GM10248 (cell line): ENCODE data around the gene RAD50.

Experiments used
- CTCF ChIA-PET: fragments of 300-600 bp; sonication (Branson Sonifier 250); formaldehyde crosslinking; extraction: SDS; loops from one replicate; lab custom pipeline; 2021; ENCODE audit warnings: antibody characterized with exemption; lab: Yijun Ruan, JAX
- POLR2A ChIA-PET: fragments of 350-650 bp; sonication (Branson Sonifier 250); formaldehyde crosslinking; extraction: SDS; loops from one replicate; lab custom pipeline; 2020; ENCODE audit warnings: antibody characterized with exemption; lab: Yijun Ruan, JAX
- DNase-seq: peaks from one replicate; pipeline ENCODE4 v3.0.0; 2012; ENCODE audit errors: extremely low spot score
- TF ChIP-seq, protein P1 (sequence below): IDR thresholded peaks from 2 replicates; pipeline ENCODE4 v1.5.1; 2012; ENCODE audit warnings: mild to moderate bottlenecking, low read depth; ENCODE audit errors: extremely low read depth, missing control alignments, control extremely low read depth

Gene RAD50

DNA sequence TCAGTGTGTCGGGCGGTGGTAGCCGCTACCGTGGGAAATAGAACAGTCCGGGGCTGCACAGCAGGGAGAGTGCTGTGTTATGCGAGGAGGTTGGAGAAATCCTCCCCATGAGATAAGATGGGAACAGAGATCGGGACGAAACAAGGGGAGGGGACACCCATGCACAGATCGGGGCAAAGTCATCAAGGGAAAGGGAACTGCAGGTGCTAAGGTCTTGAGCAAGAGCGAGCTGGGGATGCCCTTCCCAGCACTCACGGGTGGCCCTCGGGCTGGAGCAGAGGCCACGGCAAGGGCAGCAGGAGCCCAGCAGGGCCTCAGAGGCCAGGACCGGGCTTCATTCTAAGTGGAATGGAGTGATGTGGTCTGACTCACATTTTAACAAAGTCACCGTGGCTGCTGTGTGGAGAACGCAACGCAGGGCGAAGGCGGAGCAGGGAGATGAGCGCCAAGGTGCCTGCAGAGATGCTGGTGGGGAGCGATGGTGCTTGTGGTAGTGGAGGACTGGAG, 108.8 kb downstream of the RAD50 start:
- TF ChIP-seq, protein P1, sequence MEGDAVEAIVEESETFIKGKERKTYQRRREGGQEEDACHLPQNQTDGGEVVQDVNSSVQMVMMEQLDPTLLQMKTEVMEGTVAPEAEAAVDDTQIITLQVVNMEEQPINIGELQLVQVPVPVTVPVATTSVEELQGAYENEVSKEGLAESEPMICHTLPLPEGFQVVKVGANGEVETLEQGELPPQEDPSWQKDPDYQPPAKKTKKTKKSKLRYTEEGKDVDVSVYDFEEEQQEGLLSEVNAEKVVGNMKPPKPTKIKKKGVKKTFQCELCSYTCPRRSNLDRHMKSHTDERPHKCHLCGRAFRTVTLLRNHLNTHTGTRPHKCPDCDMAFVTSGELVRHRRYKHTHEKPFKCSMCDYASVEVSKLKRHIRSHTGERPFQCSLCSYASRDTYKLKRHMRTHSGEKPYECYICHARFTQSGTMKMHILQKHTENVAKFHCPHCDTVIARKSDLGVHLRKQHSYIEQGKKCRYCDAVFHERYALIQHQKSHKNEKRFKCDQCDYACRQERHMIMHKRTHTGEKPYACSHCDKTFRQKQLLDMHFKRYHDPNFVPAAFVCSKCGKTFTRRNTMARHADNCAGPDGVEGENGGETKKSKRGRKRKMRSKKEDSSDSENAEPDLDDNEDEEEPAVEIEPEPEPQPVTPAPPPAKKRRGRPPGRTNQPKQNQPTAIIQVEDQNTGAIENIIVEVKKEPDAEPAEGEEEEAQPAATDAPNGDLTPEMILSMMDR, result no peak
- POLR2A ChIA-PET, result interaction anchor here (3.4 kb wide), 1 partner anchor 9 kb away, joined by 21 read pairs; the partner anchor contains the start of gene IL4
- DNase-seq, result no peak
- CTCF ChIA-PET, result interaction anchor here (10.7 kb wide), 1 partner anchor 10 kb away, joined by 78 read pairs; the partner anchor contains the start of gene IL4

DNA sequence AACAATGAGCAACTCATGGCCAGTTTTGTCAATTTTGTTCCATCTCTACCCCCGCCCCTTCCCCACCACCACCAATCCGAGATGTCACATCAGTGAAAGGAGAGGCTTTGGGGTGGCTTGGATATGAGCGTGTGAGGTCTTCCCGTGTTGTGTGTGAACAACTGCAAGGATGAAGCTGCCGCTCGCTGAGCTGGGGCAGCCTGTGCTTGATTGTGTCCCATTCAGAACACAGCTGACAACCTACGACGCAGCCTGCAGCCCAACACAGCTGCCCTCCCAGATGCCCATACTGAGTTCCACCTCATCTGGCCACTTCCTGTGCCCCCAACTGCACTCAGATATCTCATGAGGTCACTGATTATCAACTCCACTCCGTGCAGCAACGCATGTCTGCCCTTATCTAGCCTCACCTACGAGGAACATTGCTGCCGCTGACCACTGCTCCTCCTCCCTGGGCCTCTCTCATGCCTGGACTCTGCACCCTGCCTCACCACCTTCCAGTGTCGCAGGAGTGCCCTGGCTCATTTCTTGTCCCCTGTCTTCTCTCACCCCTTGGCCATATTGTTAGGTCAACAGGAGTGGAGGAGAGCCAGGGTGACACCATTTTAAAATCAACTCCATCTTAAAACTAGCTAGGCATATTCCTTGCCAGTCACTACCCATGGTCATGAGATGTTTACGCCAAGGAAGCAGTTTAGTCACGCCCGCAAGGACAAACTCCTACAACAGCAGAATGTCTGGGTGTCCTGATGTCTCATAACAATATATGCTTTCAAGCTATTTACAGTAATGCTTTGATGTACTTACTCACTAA, 109.7 kb downstream of the RAD50 start:
- ChIA-PET POLR2A (no interaction called here), CTCF (interaction anchor here (0.6 to 10.7 kb wide), 5 partner anchors 9 to 154 kb away, joined by 3 to 78 read pairs (median 3); partner anchors contain the start of gene IL4)
- TF ChIP-seq, protein P1, result no peak
- DNase-seq, result no peak

GRCh38 chr5:132667309-132667708, 110.5 kb downstream of the RAD50 start:
- ChIA-PET CTCF (interaction anchor here (0.9 to 10.7 kb wide), 5 partner anchors 8 to 153 kb away, joined by 3 to 78 read pairs (median 3); partner anchors contain the start of gene IL4), POLR2A (no interaction called here)
- DNase-seq, result no peak
- TF ChIP-seq, protein P1, result no peak

GRCh38 chr5:132667761-132668705, 111.3 kb downstream of the RAD50 start:
- TF ChIP-seq, protein P1, result no peak
- ChIA-PET CTCF (interaction anchor here (1.3 to 10.7 kb wide), 3 partner anchors 8 to 40 kb away, joined by 3 to 78 read pairs (median 3); partner anchors contain the start of gene IL4), POLR2A (no interaction called here)

DNA sequence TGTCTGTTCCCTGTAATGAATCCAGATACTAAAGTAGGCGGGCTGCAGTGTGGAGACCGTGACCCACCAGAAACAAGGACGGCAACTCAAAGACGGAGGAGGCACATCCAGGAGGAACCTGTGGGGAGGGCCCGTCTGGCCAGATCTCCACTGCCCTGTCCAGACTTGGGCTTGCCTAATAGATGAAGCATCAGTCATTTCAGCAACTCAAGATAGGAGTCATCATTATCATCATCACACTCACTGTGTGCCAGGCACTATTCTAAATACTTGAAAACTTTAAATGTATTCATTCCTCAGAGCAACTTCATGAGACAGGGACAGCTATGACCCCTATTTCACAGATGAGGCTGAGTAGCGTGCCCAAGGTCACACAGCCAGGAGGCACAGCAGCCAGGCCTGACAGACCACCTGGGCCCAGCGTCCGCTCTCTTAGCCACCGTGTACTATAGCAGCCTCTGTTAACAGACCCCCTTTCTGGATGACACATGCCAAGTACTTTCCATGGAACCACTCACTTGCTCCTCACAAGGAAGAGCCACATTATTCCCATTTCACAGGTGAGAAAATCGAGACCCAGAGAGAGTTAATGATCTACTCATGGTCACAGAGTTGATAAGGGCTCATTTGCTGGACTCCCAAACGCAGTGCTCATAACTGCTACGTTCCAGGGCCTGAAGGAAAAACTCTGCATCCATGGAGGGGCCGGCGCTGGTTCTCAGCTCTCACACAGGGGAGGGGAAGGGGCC, 112.1 kb downstream of the RAD50 start:
- CTCF ChIA-PET, result interaction anchor here (1.0 to 1.4 kb wide), 4 partner anchors 10 to 61 kb away, joined by 3 read pairs; partner anchors contain the start of gene IL13
- TF ChIP-seq, protein P1, result no peak
- POLR2A ChIA-PET, result no interaction called here
- DNase-seq, result no peak

More at GRCh38 chr5:132667761-132668705, 111.3 kb downstream of the RAD50 start:
- DNase-seq, result no peak
